GM10248 (cell line): ENCODE results near the gene MCC.

Experiments
- CTCF ChIA-PET: fragments of 300-600 bp; sonication (Branson Sonifier 250); formaldehyde crosslinking; extraction: SDS; loops from one replicate; lab custom pipeline; 2021; ENCODE audit warnings: antibody characterized with exemption; lab: Yijun Ruan, JAX
- POLR2A ChIA-PET: fragments of 350-650 bp; sonication (Branson Sonifier 250); formaldehyde crosslinking; extraction: SDS; loops from one replicate; lab custom pipeline; 2020; ENCODE audit warnings: antibody characterized with exemption; lab: Yijun Ruan, JAX
- DNase-seq: peaks from one replicate; pipeline ENCODE4 v3.0.0; 2012; ENCODE audit errors: extremely low spot score
- TF ChIP-seq, protein P1 (sequence below): IDR thresholded peaks from 2 replicates; pipeline ENCODE4 v1.5.1; 2012; ENCODE audit warnings: mild to moderate bottlenecking, low read depth; ENCODE audit errors: extremely low read depth, missing control alignments, control extremely low read depth

The MCC gene

DNA sequence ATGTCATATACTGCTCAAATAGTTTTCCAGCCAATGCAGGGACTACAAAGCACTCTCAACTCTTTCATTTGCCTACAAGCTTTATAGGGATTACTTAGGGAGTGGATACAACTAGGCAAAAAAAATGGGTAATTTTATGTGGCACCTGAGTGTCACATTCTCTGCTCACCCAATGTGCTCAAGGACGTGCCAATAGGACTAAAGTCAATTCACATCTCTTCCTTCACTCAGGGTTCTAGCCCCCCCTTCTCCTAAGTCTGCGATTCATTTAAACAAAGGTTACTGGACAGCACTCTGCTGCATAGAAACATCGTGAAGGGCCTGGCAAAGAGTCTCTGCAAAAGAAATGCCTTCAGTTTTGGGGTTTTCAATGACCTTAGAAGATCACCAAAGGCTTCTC is 195.8 kb downstream of the MCC start:
- TF ChIP-seq, protein P1, sequence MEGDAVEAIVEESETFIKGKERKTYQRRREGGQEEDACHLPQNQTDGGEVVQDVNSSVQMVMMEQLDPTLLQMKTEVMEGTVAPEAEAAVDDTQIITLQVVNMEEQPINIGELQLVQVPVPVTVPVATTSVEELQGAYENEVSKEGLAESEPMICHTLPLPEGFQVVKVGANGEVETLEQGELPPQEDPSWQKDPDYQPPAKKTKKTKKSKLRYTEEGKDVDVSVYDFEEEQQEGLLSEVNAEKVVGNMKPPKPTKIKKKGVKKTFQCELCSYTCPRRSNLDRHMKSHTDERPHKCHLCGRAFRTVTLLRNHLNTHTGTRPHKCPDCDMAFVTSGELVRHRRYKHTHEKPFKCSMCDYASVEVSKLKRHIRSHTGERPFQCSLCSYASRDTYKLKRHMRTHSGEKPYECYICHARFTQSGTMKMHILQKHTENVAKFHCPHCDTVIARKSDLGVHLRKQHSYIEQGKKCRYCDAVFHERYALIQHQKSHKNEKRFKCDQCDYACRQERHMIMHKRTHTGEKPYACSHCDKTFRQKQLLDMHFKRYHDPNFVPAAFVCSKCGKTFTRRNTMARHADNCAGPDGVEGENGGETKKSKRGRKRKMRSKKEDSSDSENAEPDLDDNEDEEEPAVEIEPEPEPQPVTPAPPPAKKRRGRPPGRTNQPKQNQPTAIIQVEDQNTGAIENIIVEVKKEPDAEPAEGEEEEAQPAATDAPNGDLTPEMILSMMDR = no peak
- ChIA-PET CTCF (interaction anchor here (1.3 kb wide), 1 partner anchor 28 kb away, joined by 4 read pairs; no protein-coding TSS in a partner anchor), POLR2A (no interaction called here)
- no peak for DNase-seq

DNA sequence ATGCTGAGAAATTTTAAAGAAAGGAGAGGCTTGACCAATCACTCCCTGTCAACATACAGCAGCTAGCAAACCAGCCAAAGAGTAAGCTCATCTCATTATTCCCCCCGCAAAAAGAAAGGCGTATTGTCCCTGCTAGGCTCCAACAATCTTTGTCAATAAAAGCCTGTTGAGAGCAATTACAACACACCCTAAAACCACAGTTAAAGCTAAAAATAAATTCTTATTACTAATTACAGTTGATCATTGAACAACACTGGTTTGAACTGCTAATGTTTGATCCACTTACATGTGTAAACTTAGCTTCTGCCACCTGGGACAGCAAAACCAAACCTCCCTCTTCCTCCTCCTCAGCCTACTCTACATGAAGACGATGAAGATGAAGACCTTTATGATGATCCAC is 204.7 kb downstream of the MCC start:
- CTCF ChIA-PET = interaction anchor here (1.1 kb wide), 1 partner anchor 11 kb away, joined by 3 read pairs; no protein-coding TSS in a partner anchor
- no peak for DNase-seq
- TF ChIP-seq, protein P1 = no peak
- POLR2A ChIA-PET = no interaction called here

DNA sequence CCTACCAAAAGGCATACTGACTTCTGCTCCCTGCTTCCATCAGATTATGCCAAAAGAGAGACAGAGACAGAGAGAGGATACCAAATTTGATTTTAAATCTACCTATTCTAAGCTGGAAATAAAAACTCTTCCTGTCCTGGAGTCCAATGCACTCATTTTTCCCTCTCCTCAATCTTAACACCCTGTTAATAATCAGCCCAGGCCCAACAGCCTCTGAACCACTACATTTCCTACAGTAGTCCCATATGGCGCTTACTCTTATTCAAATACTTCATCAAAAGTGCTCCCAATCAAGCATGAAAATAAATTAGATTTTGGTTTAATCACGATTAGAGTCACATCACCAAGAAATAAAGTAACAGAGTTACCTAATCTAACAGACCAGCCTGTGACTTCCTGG is 205.8 kb downstream of the MCC start:
- CTCF ChIA-PET = interaction anchor here (1.4 kb wide), 1 partner anchor 19 kb away, joined by 3 read pairs; no protein-coding TSS in a partner anchor
- POLR2A ChIA-PET = no interaction called here
- no peak for DNase-seq
- TF ChIP-seq, protein P1 = no peak

DNA sequence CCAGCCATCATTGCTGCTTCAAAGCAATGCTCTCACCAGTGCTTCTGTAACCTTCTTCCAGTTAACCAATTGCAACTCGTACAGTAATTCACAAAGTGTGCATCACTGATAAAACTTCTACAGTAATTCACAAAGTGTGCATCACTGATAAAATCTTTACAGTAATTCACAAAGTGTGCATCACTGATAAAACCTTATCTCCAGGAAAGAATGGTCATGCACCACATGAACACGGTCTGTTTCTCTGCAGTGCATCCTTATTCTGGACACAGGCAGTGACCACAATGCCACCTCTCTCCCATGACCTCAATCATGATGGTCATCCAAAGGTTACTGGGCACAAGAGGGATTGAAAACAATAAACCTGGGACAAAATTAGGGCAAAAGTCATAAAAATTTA is 207.1 kb downstream of the MCC start:
- DNase-seq = no peak
- TF ChIP-seq, protein P1 = no peak
- CTCF ChIA-PET = interaction anchor here (1.4 kb wide), 1 partner anchor 18 kb away, joined by 3 read pairs; no protein-coding TSS in a partner anchor
- POLR2A ChIA-PET = no interaction called here

DNA sequence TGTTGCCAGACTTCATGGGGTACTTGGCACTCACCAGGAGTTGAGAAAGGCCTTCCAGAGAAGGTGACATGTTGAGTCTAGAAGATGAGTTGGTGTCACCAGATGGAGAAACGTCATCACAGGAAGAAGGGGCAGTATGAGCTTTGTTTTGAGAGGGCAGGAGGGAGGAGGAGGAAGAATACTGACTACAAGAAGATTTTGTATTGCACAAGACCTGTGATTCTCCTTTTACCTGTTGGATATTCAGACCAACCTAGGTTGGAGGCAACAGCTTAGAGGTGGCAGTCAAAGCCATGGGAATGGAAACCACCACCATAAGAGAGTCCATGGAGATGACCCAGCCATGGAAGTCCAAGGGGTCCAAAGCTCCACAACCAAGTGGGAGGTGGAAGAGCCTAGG is 207.7 kb downstream of the MCC start:
- DNase-seq = no peak
- ChIA-PET POLR2A (no interaction called here), CTCF (interaction anchor here (0.9 to 1.6 kb wide), 2 partner anchors 8 to 12 kb away, joined by 3 to 8 read pairs; no protein-coding TSS in a partner anchor)
- TF ChIP-seq, protein P1 = no peak

DNA sequence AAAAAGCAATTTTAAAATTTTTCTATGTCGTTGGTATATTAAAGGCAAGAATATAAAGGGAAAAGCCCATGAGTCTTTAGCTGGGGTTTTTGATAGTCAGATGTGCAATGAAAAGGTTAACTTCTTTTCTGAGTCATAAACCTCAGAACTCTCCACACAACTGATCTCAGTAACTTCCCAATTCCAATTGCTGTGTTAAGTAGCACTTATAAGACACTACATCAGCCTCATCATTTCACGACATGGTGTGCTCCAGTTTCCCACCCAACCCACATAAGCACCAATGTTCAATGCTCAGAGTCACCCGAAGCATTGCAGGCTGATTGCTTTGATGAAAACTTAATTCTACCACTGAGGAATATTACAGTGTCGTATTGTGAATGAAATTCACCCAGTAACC is 209.3 kb downstream of the MCC start:
- no peak for DNase-seq
- ChIA-PET POLR2A (no interaction called here), CTCF (no interaction called here)
- TF ChIP-seq, protein P1 = no peak
